ENCODE measurements around the gene GNB1.

DNA sequence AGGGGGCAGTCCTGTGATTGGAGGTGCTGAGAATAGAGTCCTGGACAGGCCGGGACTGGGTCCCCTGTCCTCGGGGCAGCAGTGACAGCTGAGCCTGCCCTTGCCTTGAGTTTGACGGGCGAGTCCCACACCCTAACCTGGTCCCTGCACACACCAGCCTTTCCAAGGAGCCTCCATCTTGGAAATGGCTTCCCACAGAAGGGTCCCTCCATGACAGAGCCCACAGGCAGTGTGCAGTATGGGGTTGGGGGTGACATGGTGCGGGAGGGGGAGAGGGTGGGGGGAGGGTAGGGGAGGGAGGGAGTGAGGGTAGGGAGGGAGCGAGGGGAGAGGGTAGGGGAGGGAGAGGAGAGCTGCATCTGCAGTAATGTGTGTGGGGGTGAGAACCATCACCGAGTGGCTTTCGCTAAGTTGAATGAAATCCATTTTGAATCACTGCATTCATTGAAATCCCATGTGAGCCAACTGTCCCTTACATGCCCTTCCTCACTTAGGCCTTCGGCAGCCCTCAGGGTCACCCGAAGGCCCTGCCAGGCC lies 38.3 kb upstream of the GNB1 start:
- TF ChIP-seq NFE2L1 (CRISPR knock-in tag; IDR thresholded peaks at IDR 0.05): no peak
- TF ChIP-seq E2F4 (CRISPR knock-in tag; IDR thresholded peaks at IDR 0.05; ENCODE audit: borderline replicate concordance, low read depth): no peak
- TF ChIP-seq CTCF (IDR thresholded peaks at IDR 0.05): no peak
- no peak for TF ChIP-seq FOXP4 (CRISPR knock-in tag; IDR thresholded peaks at IDR 0.05)
- TF ChIP-seq MAX (CRISPR knock-in tag; IDR thresholded peaks at IDR 0.05): no peak
- no peak for TF ChIP-seq ZNF263 (CRISPR knock-in tag; IDR thresholded peaks at IDR 0.05; ENCODE audit: low read depth)
- no peak for TF ChIP-seq ETV6 (CRISPR knock-in tag; IDR thresholded peaks at IDR 0.05)
- no peak for TF ChIP-seq E2F5 (CRISPR knock-in tag; IDR thresholded peaks at IDR 0.05)
- no peak for TF ChIP-seq ZNF219 (CRISPR knock-in tag; IDR thresholded peaks at IDR 0.05; ENCODE audit: borderline replicate concordance)
- TF ChIP-seq, protein P1, sequence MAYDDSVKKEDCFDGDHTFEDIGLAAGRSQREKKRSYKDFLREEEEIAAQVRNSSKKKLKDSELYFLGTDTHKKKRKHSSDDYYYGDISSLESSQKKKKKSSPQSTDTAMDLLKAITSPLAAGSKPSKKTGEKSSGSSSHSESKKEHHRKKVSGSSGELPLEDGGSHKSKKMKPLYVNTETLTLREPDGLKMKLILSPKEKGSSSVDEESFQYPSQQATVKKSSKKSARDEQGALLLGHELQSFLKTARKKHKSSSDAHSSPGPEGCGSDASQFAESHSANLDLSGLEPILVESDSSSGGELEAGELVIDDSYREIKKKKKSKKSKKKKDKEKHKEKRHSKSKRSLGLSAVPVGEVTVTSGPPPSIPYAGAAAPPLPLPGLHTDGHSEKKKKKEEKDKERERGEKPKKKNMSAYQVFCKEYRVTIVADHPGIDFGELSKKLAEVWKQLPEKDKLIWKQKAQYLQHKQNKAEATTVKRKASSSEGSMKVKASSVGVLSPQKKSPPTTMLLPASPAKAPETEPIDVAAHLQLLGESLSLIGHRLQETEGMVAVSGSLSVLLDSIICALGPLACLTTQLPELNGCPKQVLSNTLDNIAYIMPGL (CRISPR knock-in tag; IDR thresholded peaks at IDR 0.05): no peak
- TF ChIP-seq, protein P2, sequence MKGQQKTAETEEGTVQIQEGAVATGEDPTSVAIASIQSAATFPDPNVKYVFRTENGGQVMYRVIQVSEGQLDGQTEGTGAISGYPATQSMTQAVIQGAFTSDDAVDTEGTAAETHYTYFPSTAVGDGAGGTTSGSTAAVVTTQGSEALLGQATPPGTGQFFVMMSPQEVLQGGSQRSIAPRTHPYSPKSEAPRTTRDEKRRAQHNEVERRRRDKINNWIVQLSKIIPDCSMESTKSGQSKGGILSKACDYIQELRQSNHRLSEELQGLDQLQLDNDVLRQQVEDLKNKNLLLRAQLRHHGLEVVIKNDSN (CRISPR knock-in tag; IDR thresholded peaks at IDR 0.05): no peak
- TF ChIP-seq ATF3 (CRISPR knock-in tag; conservative IDR thresholded peaks at IDR 0.05): no peak
- no peak for TF ChIP-seq ZNF317 (CRISPR knock-in tag; IDR thresholded peaks at IDR 0.05; ENCODE audit: borderline replicate concordance, low read depth)

Measured in WTC11 (cell line).